ENCODE measurements around the gene TUBGCP2.

TUBGCP2 gene

DNA sequence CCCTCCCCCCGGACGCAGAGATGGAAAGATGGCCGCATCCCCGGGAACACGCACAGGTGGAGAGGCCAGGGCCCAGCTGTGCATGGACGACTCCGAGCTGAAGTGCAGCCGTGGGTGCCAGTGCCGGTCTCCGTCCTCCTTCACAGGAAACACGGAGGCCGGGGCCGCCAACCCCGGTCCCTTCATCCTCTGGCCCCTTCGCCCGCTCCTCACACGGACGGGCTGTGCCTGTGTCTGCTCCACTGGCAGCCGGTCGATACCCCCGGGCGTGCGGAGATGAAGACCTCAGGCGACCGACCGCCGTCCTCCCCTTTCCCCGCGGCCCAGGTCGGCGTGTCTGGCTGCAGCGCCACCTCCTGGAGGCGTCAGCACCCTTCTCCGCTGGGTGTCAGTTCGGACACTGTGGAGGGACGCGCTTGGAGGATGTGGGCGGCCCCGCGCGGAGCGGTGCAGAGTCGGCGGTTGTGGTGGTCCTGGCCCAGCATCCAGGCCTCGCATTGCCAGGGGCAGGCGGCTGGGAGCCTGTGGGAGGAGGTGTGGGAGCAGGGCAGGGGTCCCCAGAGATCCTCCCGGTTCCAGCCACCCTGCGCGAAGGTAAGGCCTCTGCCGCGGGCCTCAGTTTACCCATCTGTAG lies 9.9 kb upstream of the TUBGCP2 start:
- no peaks in the 10 kb centered on the region for H4K20me1 ChIP-seq (ENCODE audit: control insufficient read depth, insufficient read depth, low read depth, low read length)
- H3K9me2 ChIP-seq (replicated peaks; ENCODE audit: control insufficient read depth, low read length), result no peaks in the 10 kb centered on the region
- H3K4me3 ChIP-seq (ENCODE audit: low read length), result peak overlapping the region; percentile 54
- peak overlapping the region; percentile 68 for H3K4me2 ChIP-seq (ENCODE audit: low read length)
- no peaks in the 10 kb centered on the region for H3K79me2 ChIP-seq (ENCODE audit: control insufficient read depth, low read length)
- no peaks in the 10 kb centered on the region for H3K27me3 ChIP-seq (ENCODE audit: control insufficient read depth, low read length)
- H3K4me1 ChIP-seq (ENCODE audit: control insufficient read depth, low read length), result peaks cover 10% of the 10 kb centered on the region
- TF ChIP-seq EZH2phosphoT487 (IDR thresholded peaks at IDR 0.05; ENCODE audit: borderline replicate concordance, low read length), result no peak
- TF ChIP-seq, protein P1, sequence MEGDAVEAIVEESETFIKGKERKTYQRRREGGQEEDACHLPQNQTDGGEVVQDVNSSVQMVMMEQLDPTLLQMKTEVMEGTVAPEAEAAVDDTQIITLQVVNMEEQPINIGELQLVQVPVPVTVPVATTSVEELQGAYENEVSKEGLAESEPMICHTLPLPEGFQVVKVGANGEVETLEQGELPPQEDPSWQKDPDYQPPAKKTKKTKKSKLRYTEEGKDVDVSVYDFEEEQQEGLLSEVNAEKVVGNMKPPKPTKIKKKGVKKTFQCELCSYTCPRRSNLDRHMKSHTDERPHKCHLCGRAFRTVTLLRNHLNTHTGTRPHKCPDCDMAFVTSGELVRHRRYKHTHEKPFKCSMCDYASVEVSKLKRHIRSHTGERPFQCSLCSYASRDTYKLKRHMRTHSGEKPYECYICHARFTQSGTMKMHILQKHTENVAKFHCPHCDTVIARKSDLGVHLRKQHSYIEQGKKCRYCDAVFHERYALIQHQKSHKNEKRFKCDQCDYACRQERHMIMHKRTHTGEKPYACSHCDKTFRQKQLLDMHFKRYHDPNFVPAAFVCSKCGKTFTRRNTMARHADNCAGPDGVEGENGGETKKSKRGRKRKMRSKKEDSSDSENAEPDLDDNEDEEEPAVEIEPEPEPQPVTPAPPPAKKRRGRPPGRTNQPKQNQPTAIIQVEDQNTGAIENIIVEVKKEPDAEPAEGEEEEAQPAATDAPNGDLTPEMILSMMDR (IDR thresholded peaks at IDR 0.05; ENCODE audit: low read depth, low read length, poor library complexity, severe bottlenecking), result peak; percentile 83
- H3K9me3 ChIP-seq (ENCODE audit: control insufficient read depth, insufficient read depth, low read length), result peaks cover 3% of the 10 kb centered on the region; the same call in 1 of the 2 replicates
- H3K36me3 ChIP-seq (ENCODE audit: control insufficient read depth, low read length), result no peaks in the 10 kb centered on the region
- no peak overlapping the region for H3K27ac ChIP-seq (ENCODE audit: low read depth, low read length)
- no peaks in the 10 kb centered on the region for H3F3A ChIP-seq (ENCODE audit: control insufficient read depth, insufficient read depth)

DNA sequence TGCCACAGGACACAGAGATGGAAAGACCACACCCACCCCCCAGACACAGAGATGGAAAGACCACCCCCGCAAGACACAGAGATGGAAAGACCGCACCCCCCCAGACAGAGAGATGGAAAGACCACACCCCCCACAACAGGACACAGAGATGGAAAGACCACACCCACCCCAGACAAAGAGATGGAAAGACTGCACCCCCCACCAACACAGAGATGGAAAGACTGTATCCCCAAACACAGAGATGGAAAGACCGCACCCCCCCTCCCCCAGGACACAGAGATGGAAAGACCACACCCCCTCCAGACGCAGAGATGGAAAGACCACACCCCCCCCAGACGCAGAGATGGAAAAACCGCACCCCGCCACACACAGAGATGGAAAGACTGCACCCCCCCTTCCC lies 8.1 kb upstream of the TUBGCP2 start:
- Histone ChIP-seq H3K27ac (ENCODE audit: low read depth, low read length) (no peak overlapping the region), H4K20me1 (ENCODE audit: control insufficient read depth, insufficient read depth, low read depth, low read length) (no peaks in the 10 kb centered on the region), H3K79me2 (ENCODE audit: control insufficient read depth, low read length) (no peaks in the 10 kb centered on the region), H3F3A (ENCODE audit: control insufficient read depth, insufficient read depth) (no peaks in the 10 kb centered on the region), H3K27me3 (ENCODE audit: control insufficient read depth, low read length) (no peaks in the 10 kb centered on the region), H3K4me3 (ENCODE audit: low read length) (no peak overlapping the region), H3K9me2 (replicated peaks; ENCODE audit: control insufficient read depth, low read length) (no peaks in the 10 kb centered on the region), H3K4me2 (ENCODE audit: low read length) (no peak overlapping the region), H3K4me1 (ENCODE audit: control insufficient read depth, low read length) (peaks cover 10% of the 10 kb centered on the region), H3K9me3 (ENCODE audit: control insufficient read depth, insufficient read depth, low read length) (peaks cover 3% of the 10 kb centered on the region; the same call in 1 of the 2 replicates), H3K36me3 (ENCODE audit: control insufficient read depth, low read length) (peaks cover 12% of the 10 kb centered on the region; the same call in 1 of the 2 replicates)
- TF ChIP-seq, protein P1 (IDR thresholded peaks at IDR 0.05; ENCODE audit: low read depth, low read length, poor library complexity, severe bottlenecking), result no peak
- TF ChIP-seq EZH2phosphoT487 (IDR thresholded peaks at IDR 0.05; ENCODE audit: borderline replicate concordance, low read length), result no peak

DNA sequence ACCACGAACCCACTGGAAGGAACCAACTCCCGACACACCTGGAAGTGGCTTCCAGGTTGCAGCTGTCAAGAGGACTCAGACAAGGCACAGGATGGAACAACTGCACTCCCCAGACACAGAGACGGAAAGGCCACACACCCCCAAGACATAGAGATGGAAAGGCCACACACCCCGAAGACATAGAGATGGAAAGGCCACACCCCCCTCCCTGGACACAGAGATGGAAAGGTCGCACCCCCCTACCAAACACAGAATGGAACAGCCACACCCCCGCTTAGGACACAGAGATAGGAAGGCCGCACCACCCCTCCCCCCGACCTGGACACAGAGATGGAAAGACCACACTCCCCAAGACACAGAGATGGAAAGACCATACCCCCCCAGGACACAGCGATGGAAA lies 7.6 kb upstream of the TUBGCP2 start:
- Histone ChIP-seq H3K27ac (ENCODE audit: low read depth, low read length) (no peak overlapping the region), H3K27me3 (ENCODE audit: control insufficient read depth, low read length) (no peaks in the 10 kb centered on the region), H3F3A (ENCODE audit: control insufficient read depth, insufficient read depth) (no peaks in the 10 kb centered on the region), H3K4me3 (ENCODE audit: low read length) (no peak overlapping the region), H3K4me2 (ENCODE audit: low read length) (no peak overlapping the region), H3K9me3 (ENCODE audit: control insufficient read depth, insufficient read depth, low read length) (peaks cover 3% of the 10 kb centered on the region; the same call in 1 of the 2 replicates), H4K20me1 (ENCODE audit: control insufficient read depth, insufficient read depth, low read depth, low read length) (no peaks in the 10 kb centered on the region), H3K36me3 (ENCODE audit: control insufficient read depth, low read length) (peaks cover 17% of the 10 kb centered on the region), H3K4me1 (ENCODE audit: control insufficient read depth, low read length) (peaks cover 10% of the 10 kb centered on the region), H3K79me2 (ENCODE audit: control insufficient read depth, low read length) (no peaks in the 10 kb centered on the region), H3K9me2 (replicated peaks; ENCODE audit: control insufficient read depth, low read length) (no peaks in the 10 kb centered on the region)
- TF ChIP-seq EZH2phosphoT487 (IDR thresholded peaks at IDR 0.05; ENCODE audit: borderline replicate concordance, low read length), result no peak
- TF ChIP-seq, protein P1 (IDR thresholded peaks at IDR 0.05; ENCODE audit: low read depth, low read length, poor library complexity, severe bottlenecking), result no peak
